HG02571 (cell line): ENCODE data around the gene TMEM53.
A peak's percentile ranks its signal among the peaks of the same experiment; 100 is the strongest.

Experiments
- ATAC-seq: cut with Tn5 transposase; IDR thresholded peaks from one replicate; pipeline ENCODE4 v1.9.1; 2021; ENCODE audit warnings: mild to moderate bottlenecking, moderate library complexity; ENCODE audit not compliant: unreplicated experiment

Gene TMEM53

DNA sequence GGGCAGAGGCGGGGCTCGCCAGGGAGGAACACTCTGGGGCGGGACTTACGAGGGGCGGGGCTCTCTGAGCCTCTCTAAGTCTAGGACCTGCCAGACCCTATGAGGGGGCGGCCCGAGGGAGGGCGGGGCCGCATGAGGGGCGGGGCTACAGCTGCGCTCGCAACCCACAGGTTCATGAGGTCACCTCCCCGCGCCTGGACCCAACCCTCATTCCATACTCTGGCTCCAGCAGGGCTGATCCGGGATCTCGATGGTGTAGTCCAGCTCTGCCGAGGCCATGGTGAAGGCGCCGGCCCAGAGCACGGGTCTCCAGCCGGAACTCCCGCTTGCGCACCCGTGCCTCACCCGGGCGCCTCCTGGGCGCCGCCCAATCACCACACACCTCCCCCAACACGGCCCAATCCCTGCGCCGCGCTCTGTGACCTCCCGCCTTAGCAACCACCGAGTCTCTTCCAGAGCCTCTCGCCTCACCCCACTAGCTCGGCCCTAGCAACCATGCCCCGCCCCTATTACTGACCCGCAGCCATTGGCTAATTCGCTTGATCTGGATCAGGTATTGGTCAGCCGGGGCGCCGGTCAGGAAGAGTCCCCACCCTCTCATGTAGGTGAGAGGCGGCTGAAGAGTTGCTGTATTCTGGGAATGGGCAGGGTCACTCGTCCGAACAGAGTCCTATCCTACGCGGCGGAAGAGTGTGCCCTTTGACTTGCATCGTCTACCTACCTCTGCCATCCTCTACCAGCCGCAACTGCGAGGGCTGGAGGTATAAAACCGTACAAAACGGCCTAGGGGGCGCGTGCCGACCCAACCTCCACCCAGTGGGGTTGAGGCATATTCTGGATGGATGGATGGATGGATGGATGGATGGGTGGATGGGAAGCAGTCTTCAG, at the start of gene TMEM53, which contains the start of gene ARMH1:
Gene TMEM53, minus strand, starts transcription at position 369 of the 888 bp plus-strand sequence. Its CDS starts 90 bp downstream, at position 279.
Gene ARMH1, plus strand, starts transcription at position 602 of the 888 bp plus-strand sequence. CDS start 14,984 bp downstream, outside the sequence.
- ATAC-seq, result peak; percentile 90

DNA sequence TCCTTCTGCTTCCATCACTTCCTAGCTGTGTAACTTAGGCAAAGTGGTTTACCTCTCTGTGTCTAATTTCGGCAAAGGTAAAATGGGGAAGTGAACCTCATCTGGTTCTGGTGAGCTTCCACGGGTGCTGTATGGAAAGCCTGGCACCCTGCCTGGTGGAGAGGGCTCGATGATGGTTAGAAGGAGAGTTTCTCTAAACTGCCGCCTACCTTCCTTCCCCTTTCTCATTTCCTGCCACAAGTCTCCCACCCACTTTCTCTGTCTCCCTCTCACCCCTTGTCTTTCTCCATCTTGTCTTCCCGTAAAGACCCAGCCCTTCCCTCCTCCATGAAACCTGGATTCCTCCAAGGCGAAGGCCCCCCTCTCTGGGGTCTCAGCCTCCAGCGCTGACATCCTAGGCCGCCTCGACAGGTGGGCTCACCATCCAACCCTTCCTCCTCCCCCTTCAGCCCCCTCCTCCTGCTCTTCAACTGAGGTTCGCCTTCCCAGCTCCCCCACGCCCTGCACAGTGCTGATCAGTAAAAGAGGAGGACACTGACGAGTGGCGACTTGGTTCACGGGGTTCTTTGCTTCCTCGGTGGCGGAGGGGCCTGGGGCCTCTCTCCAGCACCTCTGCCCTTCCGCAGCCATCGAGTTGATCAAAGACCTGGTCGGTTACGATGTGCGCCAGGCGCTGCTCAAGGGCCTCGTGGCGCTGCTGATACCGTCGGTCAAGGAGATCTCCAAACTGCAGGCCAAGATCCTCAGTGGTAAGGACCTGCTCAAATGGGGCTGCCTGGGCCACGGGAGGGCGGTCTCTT, 49.4 kb upstream of the TMEM53 start:
- ATAC-seq, result no peak

GRCh38 chr1:44723064-44723463, 48.8 kb upstream of the TMEM53 start:
- no peak for ATAC-seq

DNA sequence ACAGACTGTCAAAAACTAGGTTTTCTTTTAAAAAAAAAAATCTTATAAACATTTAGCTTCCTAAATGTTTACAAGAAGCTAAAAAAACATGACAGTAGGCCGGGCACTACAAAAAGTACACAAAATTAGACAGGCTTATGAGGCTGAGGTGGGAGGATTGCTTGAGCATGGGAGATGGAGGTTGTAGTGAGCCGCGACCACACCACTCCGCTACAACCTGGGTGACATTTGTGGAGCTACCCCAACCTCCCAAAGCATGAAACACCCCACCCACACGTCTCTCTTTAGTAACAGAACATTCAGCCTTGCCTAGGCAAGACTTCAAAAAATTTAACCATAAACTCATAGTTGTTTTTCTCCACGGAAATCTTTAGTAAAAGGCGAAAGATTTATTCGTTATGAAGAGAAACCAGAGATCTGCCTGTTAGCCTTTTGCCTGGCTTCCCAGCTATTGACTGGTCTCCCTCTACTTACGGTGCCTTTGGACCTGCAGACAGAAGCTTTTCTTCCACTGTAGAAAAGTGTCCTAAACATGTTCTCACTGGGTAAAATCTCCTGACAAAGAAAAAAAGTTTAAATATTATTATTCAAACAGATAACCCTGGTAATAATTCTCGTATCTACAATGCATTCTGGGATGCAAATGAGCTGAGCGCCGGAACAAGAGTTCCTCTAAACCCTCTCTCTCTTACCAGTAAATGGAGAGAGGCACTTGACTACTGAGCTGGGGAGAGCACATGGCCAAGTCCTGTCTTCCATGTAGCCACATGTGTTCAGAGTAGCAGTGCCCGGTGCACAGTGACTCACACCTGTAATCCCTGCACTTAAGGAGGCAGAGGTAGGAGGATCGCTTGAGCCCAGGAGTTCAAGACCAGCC, 47.4 kb upstream of the TMEM53 start:
- peak; percentile 61 for ATAC-seq

GRCh38 chr1:44720281-44720680, 46.0 kb upstream of the TMEM53 start:
- ATAC-seq, result no peak

DNA sequence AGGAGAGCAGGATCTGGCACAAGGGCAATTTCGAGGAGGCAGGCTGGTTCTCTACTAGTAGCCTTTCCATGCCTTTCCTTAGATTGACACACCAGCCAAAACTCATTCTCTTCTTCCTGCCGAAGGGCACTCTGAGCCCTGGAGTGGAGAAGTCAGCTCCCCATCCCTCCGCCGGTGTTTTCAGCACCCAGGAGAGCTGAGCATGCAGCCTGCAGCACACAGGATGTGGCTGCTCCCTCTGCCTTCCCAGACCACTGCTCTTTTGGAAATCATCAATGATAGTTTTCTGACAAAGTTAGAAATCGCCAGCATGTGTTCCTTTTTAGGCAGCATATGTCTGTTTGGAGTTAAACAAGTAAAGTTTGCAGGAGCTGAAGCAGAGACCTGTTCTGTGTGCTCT, 45.0 kb upstream of the TMEM53 start:
- ATAC-seq, result no peak

DNA sequence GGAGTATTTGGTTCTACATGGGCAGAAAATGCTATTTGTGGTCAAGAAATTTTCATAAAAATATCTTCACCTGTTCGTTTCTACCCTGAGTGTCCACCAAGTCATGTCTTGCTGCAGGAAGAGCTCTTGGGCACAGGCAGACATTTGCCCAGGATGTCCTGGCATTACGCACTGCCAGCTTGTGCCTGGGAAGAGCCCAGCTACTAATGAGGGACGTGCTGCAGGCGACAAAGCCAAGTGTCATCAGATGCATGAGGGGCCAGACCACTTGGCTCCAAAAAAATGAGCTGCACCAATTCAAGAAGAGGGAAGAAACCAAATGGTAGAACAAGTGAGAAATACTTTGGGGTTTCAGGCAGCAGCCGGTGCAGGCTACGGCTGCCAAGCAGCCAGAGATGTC, 43.8 kb upstream of the TMEM53 start:
- no peak for ATAC-seq

GRCh38 chr1:44717653-44718052, 43.4 kb upstream of the TMEM53 start:
- no peak for ATAC-seq

DNA sequence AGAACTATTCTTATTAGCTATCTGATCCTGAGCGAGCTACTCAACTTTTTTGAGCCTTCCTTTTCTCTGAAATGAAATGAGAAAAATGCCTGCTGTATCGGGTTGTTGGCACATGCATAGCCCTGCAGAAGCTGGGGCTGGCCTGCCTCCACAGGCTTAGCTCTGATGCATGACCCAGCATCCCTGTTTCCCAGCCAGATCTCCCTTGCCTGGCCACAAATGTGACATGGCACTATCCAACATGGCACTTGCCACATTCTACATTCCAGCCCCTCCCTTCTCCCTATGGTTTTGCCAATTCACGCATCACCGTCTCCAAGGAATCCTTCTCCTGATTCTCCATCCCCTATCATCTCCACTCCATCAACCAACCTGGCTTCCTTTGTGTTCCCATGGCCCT, 42.9 kb upstream of the TMEM53 start:
- ATAC-seq, result no peak

- peak; percentile 49 for ATAC-seq
These were observed 40.8 kb upstream of the TMEM53 start for GRCh38 chr1:44714944-44715571.

GRCh38 chr1:44714532-44714931, 40.3 kb upstream of the TMEM53 start:
- no peak for ATAC-seq

GRCh38 chr1:44713321-44713781, 39.1 kb upstream of the TMEM53 start:
- ATAC-seq, result no peak

- no peak for ATAC-seq
These were observed 33.9 kb upstream of the TMEM53 start for GRCh38 chr1:44707959-44708831.

GRCh38 chr1:44707112-44707881, 33.0 kb upstream of the TMEM53 start:
- ATAC-seq, result no peak

DNA sequence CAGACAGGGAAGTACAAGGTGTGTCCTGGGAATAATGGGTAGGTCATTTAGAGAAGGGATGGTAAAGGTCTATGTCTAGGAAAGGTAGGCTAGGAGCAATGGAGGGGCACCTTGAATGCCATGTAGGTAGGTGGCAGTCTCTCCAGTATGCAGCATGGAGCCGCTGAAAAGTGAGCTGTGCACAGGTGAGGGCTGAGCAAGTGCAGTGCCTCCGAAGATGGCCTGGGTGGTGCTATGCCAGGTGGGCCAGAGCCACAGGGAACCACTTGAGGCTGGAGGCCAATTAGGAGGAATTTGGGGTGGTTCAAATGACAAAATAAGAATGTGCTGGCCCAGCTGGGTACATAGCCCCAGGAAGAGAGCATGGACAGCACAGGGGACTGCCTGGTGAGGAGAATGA, 31.7 kb upstream of the TMEM53 start:
- ATAC-seq, result no peak

DNA sequence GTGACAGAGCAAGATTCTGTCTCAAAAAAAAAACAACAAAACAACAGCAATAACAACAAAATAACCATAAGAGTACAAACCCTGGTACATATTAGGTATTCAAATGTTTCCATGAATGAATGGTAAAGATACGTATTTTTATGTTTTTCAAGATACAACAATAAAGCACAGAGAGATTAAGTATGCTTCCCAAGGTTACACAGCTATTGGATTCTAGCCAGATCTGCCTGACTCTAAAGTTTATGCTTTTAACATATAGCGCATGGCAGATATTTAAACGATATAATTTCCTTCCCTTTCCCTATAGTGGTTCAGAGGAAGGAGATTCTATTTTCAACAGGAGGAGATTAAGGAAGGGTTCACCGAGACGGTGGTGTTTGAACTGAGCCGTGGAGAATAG, 31.2 kb upstream of the TMEM53 start:
- no peak for ATAC-seq

GRCh38 chr1:44701141-44701573, 26.9 kb upstream of the TMEM53 start:
- ATAC-seq, result no peak

- ATAC-seq, result no peak
These were observed 26.3 kb upstream of the TMEM53 start for GRCh38 chr1:44700573-44700972.
